HG03354 (cell line): ENCODE measurements around the gene TMC2.
A peak's percentile ranks its signal among the peaks of the same experiment; 100 is the strongest.

Experiments used
- ATAC-seq: cut with Tn5 transposase; IDR thresholded peaks from one replicate; pipeline ENCODE4 v1.9.1; 2021; ENCODE audit warnings: mild to moderate bottlenecking; ENCODE audit not compliant: unreplicated experiment, poor library complexity, severe bottlenecking

The TMC2 gene

DNA sequence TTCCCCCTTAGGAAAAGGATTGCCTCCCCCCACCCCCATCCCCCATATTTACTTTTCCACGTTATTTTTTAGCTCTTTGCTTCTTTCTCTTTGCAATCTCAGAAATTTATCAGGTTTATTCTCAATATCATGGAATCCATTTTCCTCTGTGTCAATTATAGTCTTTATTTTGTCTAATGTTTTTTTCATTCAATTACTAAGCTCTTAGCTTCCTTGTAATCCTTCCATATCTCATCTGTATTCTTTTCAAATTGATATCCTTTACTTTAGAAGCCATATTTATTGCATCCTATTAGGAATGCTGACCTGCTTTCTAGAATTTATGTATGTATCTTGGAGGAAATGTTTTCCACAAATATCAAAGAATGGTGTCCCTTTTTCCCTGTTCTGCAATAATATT, 39.3 kb downstream of the TMC2 start:
- ATAC-seq: no peak

DNA sequence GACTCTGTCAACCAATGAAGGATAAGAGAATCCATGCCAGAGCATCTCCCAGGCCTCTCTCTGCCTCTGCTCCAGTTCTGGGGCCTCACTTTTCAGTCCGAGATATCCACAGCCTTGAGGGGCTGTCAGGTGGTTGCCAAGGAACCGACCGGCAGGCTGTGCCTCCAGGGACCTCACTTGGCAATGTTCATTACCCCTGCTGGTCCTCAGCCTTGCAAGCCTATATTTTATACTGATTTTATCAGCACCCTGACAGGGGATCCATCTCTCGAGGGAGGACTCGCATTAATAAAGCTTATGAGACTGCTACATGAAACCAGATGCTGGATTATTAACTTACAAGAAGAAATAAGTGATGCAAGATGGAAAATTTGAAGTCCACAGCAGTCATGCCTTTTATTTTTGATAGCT, 39.9 kb downstream of the TMC2 start:
- no peak for ATAC-seq

DNA sequence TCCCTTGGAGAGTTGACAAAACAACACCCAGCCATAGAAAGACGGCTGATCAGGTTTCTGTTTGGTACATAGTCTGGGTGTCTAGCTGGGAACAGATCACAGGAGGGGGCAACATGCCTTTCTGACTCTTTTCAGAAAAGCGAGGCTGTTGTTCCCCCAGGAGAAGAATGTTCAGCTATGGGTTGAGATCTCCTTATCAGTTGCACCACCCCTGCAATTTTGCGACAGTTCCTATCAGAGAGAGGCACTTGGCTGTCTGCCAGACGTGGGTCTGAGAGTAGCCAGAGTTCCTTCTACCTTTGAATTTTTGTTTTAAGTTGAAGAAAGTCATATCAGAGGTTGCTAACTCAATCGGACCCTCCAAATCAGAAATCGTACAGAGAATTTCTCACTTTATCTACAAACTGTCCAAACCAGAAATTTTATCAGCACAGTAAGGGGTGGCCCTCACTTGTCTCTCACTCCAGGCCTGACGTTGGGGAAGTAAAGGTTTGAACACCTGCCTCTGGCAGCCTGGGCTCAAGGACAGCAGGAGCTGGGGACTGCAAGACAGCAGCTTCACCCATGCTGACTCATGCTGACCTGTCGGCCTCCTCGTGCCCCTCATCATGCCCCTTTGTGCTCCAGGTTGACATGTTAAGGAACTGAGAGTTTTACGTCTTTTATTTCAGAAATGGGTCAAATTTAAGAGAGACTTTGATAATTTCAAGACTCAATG, 42.3 kb downstream of the TMC2 start:
- no peak for ATAC-seq

DNA sequence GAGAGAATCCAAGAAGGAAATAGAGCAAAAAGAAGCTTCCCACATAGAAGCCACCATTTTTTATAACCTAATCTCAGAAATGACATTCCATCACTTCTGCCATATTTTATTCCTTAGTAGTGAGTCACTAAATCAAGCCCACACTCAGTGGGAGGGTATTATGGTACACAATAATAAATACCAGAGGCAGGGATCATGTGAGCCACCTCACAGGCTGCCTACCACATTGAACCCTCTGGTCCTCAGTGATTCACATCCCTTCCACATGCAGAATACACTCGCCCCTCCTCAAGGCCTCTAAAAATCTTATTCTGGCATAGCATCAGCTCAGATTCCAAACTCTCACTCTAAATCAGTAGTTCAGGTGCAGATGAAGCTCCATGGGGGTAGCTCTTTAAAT, 49.4 kb downstream of the TMC2 start:
- no peak for ATAC-seq

DNA sequence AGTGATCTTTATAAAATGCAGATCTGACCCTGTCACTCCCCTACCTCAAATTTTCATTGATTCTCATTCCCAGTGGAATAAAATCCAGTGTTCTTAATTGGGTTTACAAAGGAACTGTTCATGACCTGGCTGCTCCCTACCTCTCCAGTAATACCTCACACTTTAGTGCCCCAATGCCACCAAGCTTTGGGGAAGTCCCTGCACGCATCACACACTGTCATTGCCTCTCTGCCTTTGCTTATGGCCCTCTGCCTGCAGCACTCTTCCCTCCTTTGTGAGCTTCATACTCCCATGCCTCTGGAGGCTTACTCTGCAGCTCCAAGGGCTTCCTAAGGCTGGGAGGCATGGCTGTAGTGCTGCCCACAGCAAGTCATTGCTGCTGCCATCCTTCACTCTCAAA, 57.4 kb downstream of the TMC2 start:
- no peak for ATAC-seq

DNA sequence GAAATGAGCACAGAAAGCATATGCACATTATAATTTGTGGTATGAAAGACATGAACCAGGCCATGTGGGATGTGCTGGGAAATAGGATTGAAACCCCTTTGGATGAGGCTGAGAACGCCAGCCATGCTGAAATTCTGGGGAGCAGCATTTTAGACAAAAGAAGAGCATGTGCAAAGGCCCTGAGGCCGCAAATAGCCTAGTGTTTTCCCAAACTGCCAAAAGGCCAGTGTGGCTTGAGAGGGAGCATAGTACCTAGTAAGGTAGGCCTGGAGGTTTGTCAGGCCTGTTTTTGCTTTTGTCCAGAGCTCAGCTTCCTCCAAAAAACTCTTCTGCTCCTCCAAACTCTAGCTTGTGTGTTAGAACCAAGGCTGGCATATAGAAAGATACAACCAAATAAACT, 58.7 kb downstream of the TMC2 start:
- no peak for ATAC-seq

DNA sequence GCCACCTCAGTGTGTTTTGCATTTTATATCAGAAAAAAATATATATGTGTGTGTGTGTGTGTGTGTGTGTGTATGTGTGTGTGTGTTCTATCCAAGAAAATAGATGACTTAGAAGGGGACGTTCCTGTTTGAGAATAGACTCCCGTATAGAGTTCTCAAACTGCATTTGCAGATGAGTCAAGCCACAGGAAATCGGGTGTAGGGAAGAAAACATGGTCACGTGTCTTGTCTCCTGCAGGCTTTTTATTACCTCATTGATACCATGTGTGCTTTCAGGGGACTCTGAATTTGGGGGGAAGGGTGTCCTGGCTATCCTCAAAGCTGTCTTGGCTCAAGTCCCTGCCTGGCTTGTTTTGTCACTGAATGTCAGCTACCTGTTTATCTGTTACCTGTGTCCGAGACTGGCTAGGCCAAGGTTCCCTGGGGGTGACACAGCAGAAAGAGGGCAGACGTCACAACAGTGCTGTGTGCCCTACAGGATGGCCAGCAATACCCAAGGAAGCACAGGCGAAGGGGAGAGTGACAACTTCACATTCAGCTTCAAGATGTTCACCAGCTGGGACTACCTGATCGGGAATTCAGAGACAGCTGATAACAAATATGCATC, 60.4 kb downstream of the TMC2 start:
- ATAC-seq: no peak

DNA sequence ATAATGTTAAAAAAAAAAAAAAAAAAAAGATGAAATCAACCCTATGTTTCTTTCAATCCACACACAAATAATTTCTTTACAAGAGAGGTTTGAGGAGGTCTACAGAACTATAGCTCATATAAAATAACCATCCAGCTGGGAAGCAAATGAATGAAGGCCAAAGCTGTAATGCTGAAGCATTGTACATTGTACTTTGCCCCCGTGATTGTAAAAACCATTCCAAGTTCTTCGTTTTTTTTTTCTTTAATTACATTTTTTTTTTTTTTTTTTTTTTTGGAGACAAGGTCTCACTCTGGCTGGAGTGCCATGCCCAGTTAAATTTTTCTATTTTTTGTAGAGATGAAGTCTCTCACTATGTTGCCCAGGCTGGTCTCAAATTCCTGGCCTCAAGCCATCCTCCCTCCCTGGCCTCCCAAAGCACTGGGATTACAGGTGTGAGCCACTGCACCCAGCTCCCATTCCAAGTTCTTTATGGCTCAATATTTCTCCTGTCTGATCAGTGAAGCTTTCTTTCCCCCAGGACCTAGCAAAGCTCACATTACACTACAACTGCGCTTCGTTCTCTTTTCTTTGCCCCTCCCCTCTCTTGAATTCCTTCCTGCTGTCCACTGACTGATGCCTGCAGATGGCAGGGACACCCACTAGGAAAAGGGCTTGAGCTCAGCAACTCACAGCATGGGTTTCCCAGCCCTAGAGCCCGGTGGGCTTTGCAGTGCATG, 63.1 kb downstream of the TMC2 start:
- no peak for ATAC-seq

DNA sequence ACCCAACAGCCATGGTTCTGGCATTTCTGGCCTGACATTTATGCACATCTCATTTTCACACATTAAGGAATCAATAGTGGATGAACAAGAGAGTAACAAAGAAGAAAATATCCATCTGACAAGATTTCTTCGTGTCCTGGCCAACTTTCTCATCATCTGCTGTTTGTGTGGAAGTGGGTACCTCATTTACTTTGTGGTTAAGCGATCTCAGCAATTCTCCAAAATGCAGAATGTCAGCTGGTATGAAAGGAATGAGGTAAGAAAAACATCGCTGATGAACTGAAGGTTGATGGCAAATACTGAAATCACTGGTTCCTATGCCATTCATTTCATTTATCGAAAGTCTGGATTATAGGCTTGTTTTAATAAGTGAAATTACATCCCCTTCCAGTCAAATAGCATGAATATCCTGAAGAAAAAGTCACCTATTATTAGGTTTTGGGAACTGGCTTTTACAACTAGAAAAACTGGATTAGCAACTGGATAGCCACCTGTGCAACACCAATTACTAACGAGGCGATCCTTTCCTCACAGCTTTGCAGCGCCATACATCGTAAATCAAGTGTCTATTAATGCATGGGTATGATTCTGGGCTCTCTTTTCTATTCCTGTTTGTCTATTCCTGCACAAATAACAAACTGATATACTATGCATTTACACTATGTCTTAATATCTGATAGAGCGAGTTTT, 65.8 kb downstream of the TMC2 start:
- no peak for ATAC-seq

DNA sequence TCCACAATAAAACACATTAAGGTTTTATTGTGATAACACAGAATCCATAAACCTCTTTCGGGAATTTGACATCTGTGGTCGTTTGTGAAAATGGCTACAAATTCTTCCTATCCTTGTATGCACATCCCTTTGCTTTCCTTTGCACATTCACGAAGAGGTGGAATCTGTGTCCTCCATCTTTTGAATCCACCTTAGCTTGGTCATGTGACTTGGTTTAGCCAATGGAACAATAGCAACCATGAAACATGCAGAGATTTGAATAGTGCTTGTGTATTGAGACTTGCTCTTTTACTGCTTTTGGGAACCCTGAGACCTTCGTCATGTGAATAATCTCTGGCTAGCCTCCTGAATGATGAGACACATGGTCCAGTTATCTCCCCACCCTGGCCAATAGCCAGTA, 66.4 kb downstream of the TMC2 start:
- no peak for ATAC-seq

DNA sequence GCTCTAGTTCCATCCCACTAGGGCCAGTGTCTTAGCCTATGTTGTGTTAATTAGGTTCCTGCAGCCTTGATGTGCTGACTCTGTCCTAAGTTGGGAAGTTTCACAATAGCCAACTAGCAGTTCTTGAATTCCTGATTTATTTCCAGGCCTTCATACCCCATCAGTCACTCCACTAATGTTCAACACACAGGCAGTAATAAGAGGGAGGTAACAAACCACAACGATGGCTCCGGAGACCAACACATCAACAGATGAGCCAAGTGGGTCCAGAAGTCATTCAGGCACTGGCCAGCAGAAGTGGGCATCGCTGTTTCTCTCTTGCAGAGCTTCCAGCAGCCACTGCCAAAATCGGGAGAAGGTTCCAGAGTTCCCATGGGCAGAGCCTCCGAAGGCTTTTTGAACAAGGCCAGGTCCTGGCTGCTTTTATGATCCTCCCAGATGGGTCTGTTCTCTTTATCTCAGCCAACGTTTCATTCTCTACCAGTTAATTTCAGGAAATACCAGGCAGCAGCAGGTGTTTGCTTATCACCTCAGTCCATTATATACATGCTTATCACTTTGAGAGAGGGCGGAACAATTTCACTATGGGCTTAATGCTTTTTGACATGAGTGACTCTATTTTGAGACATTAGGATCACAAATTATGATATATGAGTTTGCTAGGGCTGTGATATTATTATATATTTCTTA, 67.6 kb downstream of the TMC2 start:
- no peak for ATAC-seq

DNA sequence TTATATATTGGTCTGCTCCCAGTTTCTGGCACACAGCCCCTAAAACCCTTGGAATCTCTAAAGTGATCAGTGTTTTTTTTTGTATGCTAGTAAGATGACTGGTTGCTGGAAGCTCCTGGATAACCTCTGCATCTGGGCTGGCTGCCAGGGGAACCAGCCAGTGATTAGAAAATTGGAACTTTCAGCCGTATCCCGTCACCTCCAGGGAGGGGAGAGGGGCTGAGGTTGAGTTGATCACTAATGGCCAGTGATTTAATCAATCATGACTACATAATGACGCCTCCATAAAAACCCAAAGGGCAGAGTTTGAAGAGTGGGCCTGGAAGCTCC, 68.1 kb downstream of the TMC2 start:
- no peak for ATAC-seq

DNA sequence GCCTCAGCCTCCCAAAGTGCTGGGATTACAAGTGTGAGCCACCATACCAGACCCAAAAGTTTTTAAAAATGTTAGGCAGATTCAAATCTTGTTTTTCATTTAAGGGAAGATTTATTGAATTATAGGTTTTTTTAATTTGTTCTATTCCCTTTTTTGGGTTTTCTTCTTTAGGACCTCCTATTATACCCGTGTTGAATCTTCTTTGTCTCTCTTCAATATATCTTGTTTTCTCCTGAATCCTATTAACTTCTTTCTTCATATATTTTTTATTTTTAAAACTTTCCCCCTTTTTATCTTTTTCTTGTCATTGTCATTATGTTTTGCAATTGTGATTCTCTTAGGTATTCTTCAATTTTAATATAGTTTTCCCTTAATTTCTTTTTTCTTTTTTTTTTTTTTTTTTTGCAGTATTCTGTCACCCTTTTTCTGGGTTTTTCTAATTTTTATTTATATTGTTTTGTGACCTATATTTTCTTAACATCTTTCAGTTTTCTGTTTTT, 70.2 kb downstream of the TMC2 start:
- ATAC-seq: no peak

DNA sequence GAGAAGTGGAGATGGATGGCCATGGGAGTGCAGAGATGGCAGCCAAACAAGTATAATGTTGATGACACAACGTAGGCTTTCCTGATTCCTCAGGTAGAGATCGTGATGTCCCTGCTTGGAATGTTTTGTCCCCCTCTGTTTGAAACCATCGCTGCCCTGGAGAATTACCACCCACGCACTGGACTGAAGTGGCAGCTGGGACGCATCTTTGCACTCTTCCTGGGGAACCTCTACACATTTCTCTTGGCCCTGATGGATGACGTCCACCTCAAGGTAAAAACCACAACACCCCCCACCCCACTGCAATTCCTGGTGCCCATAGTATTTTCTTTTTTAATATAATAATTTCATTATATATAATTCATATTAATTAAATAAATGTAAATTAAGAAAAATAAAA, 74.0 kb downstream of the TMC2 start:
- ATAC-seq: no peak

DNA sequence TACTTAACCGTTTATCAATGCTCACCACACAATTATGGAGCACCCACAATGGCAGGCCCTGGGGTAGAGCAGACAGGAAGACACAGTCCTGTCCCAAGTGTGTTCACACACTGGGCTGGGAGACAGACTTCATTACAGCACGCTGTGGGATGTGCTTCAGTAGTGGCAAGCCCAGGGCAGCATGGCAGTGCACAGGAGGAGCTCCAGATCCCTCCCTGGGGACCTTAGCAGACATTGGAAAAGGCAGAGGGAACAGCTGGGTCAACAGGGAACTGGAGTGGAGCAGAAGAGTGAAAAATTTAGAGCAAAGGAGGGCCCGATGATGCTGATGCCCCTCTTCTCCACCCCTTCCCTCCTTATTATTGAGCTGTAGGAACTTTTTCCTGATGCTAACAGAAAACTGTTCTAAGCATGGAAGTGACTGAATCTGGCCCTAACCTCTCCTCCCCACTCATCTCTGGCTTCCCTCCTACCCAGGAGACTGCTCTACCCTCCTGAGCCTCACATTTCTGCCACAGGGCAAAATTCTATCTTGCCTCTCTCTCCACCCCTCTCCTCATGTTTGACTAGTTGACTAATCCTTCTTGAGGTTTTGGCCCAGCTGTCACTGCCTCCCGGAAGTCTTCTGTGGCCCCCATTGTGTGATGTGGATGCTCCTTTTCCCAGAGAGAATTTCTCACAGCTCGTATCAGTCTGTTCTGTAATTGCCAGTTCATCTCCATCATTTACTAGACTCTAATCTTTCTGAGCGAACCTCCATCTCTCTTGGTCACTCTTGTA, 74.8 kb downstream of the TMC2 start:
- ATAC-seq: no peak

DNA sequence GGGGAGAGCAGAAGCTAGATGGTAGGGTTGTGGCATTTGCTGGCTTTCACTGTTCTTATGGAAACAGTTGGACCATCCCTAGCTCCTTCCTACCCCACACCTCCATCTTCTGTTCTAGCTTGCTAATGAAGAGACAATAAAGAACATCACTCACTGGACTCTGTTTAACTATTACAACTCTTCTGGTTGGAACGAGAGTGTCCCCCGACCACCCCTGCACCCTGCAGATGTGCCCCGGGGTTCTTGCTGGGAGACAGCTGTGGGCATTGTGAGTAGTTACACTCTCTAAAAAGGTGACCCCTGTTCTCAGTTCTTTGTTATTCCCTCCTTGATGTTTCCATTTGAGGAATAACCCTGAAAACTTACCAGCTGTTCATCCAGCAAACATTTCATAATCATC, 75.7 kb downstream of the TMC2 start:
- ATAC-seq: no peak

DNA sequence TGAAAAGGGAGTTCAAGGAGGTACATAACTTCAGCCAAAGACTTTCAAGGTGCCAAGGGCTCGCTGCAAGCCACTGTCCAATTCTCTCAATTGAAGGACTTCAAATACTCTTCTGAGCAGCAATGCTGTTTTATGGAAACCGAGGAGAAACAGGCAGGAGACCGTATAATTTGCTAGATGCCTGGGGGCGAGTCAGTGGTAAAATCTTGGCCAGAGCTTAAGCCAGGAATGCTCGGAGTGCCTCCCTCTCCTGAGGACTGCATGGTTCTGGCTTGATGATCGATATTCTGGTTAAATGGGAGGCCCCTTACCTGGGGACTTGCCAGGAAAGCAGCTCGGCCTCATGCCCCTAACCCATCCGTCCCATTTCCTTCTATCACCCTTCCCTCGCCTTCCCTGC, 80.3 kb downstream of the TMC2 start:
- no peak for ATAC-seq

DNA sequence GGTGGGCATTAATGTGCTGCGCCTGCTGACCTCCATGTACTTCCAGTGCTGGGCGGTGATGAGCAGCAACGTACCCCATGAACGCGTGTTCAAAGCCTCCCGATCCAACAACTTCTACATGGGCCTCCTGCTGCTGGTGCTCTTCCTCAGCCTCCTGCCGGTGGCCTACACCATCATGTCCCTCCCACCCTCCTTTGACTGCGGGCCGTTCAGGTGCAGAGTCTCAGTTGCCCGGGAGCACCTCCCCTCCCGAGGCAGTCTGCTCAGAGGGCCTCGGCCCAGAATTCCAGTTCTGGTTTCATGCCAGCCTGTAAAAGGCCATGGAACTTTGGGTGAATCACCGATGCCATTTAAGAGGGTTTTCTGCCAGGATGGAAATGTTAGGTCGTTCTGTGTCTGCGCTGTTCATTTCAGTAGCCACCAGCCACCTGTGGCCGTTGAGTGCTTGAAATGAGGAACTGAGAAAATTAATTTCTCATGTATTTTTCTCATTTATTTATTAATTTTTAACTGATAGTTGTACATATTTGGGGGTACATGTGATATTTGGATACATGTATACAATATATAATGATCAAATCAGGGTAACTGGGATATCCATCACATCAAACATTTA, 80.8 kb downstream of the TMC2 start:
- ATAC-seq: peak; percentile 74

DNA sequence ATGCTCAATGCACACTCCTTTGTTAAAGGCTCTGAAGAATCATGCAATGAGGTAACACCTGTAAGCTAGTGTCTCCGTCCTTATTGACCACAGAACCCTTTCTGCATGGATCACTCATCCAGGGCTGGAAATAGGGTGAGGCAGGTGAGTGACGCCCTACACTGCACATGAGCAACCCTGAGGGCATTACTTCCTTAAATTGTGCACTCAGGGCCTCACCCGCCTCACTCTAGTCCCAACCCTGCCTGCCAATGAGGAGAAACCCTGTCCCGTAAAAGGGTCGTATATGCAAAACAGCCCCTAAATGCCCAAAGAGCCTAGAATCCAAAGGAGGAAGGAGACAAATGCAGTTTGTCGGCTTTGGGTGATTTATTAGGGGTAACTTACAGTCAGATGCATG, 82.4 kb downstream of the TMC2 start:
- ATAC-seq: no peak
